22Rv1 (cell line): Measurements from ENCODE around the gene HUS1.

ENCODE experiments used
- ZFX ChIP-seq: fragments of 450-650 bp; IDR thresholded peaks from 2 replicates; pipeline ENCODE4 v1.6.1; 2017; ENCODE audit warnings: antibody characterized with exemption, borderline replicate concordance
- TF ChIP-seq, protein P1 (sequence below): fragments of 450-650 bp; IDR thresholded peaks from 2 replicates; pipeline ENCODE4 v1.5.1; 2017; ENCODE audit warnings: mild to moderate bottlenecking

DNA sequence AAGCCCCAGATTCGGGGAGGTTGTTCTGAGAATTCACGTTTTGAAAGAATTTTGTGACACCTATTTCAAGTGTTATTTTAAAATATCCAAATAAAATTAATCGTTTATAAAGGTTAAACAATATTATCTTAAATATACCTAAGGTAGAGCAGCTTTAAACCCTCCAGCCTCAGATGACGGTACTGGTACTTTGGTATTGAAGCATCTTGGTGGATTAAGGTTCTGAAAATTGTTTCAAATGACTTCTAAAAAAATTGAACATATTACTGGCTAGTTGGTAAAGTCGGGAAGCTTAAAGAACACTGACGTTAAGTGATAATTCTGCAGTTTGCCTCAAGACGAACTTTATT is 392 bp upstream of the HUS1 start:
- TF ChIP-seq, protein P1, sequence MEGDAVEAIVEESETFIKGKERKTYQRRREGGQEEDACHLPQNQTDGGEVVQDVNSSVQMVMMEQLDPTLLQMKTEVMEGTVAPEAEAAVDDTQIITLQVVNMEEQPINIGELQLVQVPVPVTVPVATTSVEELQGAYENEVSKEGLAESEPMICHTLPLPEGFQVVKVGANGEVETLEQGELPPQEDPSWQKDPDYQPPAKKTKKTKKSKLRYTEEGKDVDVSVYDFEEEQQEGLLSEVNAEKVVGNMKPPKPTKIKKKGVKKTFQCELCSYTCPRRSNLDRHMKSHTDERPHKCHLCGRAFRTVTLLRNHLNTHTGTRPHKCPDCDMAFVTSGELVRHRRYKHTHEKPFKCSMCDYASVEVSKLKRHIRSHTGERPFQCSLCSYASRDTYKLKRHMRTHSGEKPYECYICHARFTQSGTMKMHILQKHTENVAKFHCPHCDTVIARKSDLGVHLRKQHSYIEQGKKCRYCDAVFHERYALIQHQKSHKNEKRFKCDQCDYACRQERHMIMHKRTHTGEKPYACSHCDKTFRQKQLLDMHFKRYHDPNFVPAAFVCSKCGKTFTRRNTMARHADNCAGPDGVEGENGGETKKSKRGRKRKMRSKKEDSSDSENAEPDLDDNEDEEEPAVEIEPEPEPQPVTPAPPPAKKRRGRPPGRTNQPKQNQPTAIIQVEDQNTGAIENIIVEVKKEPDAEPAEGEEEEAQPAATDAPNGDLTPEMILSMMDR: no peak
- TF ChIP-seq ZFX: no peak
